ENCODE data around the gene TNFRSF13B.
"Not testable (repeated sequence)": the region's sequence is repeated elsewhere in the genome, so short reads cannot be mapped to it uniquely, and the experiment has no call there.

GRCh38 chr17:17004997-17005614 is 33.2 kb upstream of the TNFRSF13B start:
- TF ChIP-seq TCF7L2 (IDR thresholded peaks at IDR 0.05; ENCODE audit: low read depth, low read length); CTCF (IDR thresholded peaks at IDR 0.05); POLR2AphosphoS5 (IDR thresholded peaks at IDR 0.05; ENCODE audit: low read depth, low read length); SIN3A (IDR thresholded peaks at IDR 0.05; ENCODE audit: borderline replicate concordance, insufficient read depth, low read depth, low read length); REST (IDR thresholded peaks at IDR 0.05; ENCODE audit: insufficient read depth in 1 of 2, low read depth in 2 of 2, low read length in 1 of 2): not testable (repeated sequence)
